RWPE1 (cell line): ENCODE measurements around the gene PXMP2.

Experiments
- CTCF ChIA-PET: fragments of 350-600 bp; sonication (Branson Sonifier 250); formaldehyde crosslinking; extraction: SDS; loops from one replicate; lab custom pipeline; 2021; lab: Yijun Ruan, JAX
- POLR2A ChIA-PET: fragments of 400-600 bp; formaldehyde crosslinking; extraction: SDS; loops from one replicate; lab custom pipeline; 2020; ENCODE audit warnings: antibody characterized with exemption; ENCODE audit not compliant: low non-redundant PET; lab: Yijun Ruan, JAX
- DNase-seq: peaks from one replicate; pipeline ENCODE4 v3.0.0; 2012; ENCODE audit warnings: low spot score
- H3K27ac ChIP-seq: fragments of 450-650 bp; 2 replicates; pipeline ENCODE4 v1.5.1; 2017
- TF ChIP-seq, protein P1 (sequence below): fragments of 450-650 bp; conservative IDR thresholded peaks from 2 replicates; pipeline ENCODE4 v1.5.1; 2017; ENCODE audit warnings: low read depth, mild to moderate bottlenecking

PXMP2 gene

DNA sequence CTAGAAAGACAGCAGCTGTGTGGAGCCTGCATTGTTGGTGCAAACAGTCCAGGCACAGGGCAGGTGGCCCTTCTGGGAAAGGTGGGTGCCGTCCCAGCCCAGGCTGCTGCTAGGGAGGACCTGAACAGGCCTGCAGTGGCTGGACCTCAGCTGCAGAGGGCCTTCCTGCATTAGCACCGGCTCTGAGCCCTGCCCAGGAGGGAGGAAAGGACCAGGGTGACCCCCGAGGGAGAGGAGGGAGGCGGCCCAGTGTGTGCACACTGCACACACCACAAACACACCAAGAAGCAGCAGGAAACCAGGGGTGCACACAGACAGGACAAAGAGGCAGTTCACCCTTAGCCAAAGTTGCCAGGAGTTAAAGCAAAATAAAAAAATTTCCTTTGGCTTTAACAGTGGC, 15.3 kb downstream of the PXMP2 start:
- ChIA-PET CTCF (interaction anchor here (0.6 to 0.7 kb wide), 2 partner anchors 15 to 176 kb away, joined by 3 read pairs; no protein-coding TSS in a partner anchor), POLR2A (no interaction called here)
- DNase-seq, result no peak
- TF ChIP-seq, protein P1, sequence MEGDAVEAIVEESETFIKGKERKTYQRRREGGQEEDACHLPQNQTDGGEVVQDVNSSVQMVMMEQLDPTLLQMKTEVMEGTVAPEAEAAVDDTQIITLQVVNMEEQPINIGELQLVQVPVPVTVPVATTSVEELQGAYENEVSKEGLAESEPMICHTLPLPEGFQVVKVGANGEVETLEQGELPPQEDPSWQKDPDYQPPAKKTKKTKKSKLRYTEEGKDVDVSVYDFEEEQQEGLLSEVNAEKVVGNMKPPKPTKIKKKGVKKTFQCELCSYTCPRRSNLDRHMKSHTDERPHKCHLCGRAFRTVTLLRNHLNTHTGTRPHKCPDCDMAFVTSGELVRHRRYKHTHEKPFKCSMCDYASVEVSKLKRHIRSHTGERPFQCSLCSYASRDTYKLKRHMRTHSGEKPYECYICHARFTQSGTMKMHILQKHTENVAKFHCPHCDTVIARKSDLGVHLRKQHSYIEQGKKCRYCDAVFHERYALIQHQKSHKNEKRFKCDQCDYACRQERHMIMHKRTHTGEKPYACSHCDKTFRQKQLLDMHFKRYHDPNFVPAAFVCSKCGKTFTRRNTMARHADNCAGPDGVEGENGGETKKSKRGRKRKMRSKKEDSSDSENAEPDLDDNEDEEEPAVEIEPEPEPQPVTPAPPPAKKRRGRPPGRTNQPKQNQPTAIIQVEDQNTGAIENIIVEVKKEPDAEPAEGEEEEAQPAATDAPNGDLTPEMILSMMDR, result no peak
- H3K27ac ChIP-seq, result peak overlapping the region; percentile 8; the same call in 1 of the 2 replicates

DNA sequence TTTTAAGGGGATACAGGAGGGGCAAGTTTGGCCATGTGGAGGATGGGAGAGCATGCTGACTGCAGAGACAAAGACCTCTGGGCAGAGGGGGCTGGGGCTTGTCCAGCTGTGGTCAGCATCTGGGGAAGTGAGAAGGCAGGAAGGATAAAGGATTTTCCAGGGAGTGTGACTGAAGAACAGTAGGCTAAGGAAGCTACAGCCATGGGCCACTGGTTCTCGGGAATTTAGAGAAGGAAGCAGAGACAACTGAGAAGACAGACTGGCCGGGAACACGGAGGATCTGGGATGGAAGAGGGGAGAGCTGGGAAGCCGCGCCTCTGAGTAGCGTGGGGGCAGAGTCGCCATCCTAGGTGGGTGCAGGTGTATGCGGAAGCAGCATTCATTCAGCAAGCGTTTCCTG, 16.3 kb downstream of the PXMP2 start:
- TF ChIP-seq, protein P1, result no peak
- CTCF ChIA-PET, result no interaction called here
- peak overlapping the region; percentile 30 for H3K27ac ChIP-seq
- POLR2A ChIA-PET, result no interaction called here
- no peak for DNase-seq

DNA sequence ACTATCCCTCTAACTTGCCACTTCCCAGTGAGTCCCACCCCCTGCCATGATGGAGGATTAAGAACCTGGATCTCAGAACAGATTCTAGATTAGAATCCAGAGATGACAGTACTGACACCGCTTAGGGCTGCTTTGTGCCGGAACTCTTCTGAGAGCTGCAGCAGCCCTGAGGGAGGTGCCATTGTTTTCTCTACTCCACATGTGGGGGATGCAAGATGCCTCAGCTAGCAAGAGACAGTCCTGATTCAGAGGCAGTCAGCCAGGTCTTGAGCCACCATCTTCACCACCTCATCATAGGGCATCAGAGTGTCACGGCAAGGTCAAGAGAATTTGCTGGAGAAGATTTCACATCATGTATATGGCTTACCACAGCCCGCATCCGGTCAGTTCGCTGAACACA, 19.9 kb downstream of the PXMP2 start:
- H3K27ac ChIP-seq, result no peak overlapping the region
- DNase-seq, result no peak
- ChIA-PET POLR2A (no interaction called here), CTCF (no interaction called here)
- TF ChIP-seq, protein P1, result no peak

DNA sequence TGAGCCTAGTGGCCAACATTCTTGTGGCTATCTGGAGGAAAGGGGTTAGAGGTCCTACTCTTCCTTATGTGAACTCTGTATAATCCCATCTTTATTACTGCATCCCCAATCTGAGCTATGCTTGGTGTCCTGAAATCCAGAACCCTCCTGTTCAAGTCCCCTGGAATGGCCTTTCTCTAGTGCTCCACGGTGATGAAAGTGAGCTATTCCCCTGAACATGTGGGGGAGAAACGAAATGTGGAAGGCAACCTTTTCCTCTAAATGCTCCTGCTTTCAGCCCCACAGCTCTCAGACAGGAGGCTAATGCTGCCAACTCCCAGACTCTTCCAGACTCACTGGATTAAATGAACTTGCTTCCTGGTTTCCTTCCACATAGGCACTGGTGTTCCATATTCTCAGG, 20.8 kb downstream of the PXMP2 start:
- TF ChIP-seq, protein P1, result no peak
- POLR2A ChIA-PET, result interaction anchor here (0.8 kb wide), 1 partner anchor 14 kb away, joined by 3 read pairs; no protein-coding TSS in a partner anchor
- CTCF ChIA-PET, result no interaction called here

DNA sequence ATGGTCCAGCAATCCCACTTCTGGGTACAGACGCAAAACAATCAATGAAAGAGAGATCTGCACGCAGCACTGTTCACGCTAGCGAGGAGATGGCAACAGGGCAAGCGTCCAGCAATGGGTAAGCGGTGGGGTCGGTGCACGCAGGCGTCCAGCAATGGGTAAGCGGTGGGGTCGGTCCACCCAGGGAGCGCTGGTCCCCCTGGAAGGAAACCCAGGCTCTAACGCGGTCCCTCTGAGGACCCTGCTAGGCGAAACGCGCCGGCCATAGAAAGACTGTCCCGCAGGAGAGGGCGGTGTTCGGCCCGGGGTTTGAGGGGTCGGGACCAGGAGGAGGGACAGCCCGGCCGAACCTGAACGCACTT, 22.6 kb downstream of the PXMP2 start:
- CTCF ChIA-PET, result interaction anchor here (0.9 kb wide), 1 partner anchor 32 kb away, joined by 3 read pairs; no protein-coding TSS in a partner anchor
- peak overlapping the region; percentile 90 for H3K27ac ChIP-seq
- POLR2A ChIA-PET, result no interaction called here
- no peak for DNase-seq
- TF ChIP-seq, protein P1, result no peak

More for the DNA sequence above, 20.8 kb downstream of the PXMP2 start:
- no peak for DNase-seq
- no peak overlapping the region for H3K27ac ChIP-seq

DNA sequence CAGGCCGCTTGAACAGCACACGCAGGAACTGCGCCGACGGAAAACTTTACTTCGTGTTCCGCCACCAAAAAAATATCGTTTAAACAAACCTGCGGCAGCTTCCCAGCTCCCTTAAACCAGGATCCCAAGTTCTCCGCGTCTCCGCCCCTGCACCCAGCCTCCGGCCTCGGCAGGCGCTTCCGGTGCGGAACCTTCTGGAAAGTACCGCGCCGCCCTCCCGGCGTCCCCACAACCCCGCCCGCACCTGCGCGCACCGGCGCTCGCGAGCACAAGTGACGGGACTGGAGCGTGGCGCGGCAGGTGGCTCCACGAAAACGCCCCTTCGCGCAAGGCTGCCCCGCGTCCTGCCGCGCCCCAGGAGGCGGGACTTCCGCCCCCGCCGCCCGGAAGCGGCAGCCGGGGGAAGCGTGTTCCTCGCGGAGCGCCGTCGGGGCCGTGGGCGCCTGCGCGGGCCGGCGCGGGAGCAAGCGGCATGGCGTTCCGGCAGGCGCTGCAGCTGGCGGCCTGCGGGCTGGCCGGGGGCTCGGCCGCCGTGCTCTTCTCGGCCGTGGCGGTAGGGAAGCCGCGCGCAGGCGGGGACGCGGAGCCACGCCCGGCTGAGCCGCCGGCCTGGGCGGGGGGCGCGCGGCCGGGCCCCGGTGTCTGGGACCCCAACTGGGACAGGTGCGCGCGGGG, 23.2 kb downstream of the PXMP2 start, which contains the start of gene PGAM5:
TSS of gene PGAM5 (plus strand) at position 438 of the 675 bp plus-strand sequence. CDS start at position 473, 35 bp downstream.
- peak within 1 kb of the TSS; percentile 90 for H3K27ac ChIP-seq
- POLR2A ChIA-PET, result no interaction called here
- DNase-seq, result peak; percentile 77
- TF ChIP-seq, protein P1, result no peak
- CTCF ChIA-PET, result interaction anchor here (0.9 kb wide), 1 partner anchor 31 kb away, joined by 3 read pairs; no protein-coding TSS in a partner anchor
